Mucosa of descending colon (tissue), 3 donors: ENCODE data around the gene KRTAP15-1. TPM values are rescaled to one million over a fixed set of nuclear protein-coding genes. Genes with fewer than 3 reads are reported as not detected.

Experiments
- ATAC-seq: fragments of 200-7000 bp; cut with Tn5 transposase; one replicate; pipeline ENCODE4 v1.9.1; 2020; ENCODE audit warnings: mild to moderate bottlenecking, moderate library complexity
- DNase-seq, 3 donors: peaks; one replicate each; pipeline ENCODE4 v3.0.0-alpha.2; 2020
- H3K36me3 ChIP-seq: fragments of 200-600 bp; one replicate; pipeline ENCODE4 v1.8.0; 2021; ENCODE audit warnings: low read depth, mild to moderate bottlenecking
- H3K4me1 ChIP-seq: fragments of 200-600 bp; one replicate; pipeline ENCODE4 v1.8.0; 2021; ENCODE audit warnings: low read depth, mild to moderate bottlenecking
- H3K4me3 ChIP-seq: fragments of 200-600 bp; one replicate; pipeline ENCODE4 v1.8.0; 2021; ENCODE audit warnings: mild to moderate bottlenecking
- H3K9me3 ChIP-seq: fragments of 200-600 bp; one replicate; pipeline ENCODE4 v1.8.0; 2021; ENCODE audit warnings: mild to moderate bottlenecking
- intact Hi-C, 2 donors: fragments of 100-400 bp; cut with DNase I in 1 of 2; cut with micrococcal nuclease in 1 of 2; formaldehyde crosslinking; loops; one replicate each; pipeline versions ENCODE4 v1.11.0 to v1.11.1; 2022; cut with DNase I, micrococcal nuclease
- total RNA-seq, 3 donors: library from RNA; stranded (reverse); fragmentation: NEBNext Ultra II Directional in 2 of 3; extraction: Animal tissue kit (Norgen Biotek cat#: 25700) in 2 of 3; gene quantifications; one replicate each; pipeline versions ENCODE4 v1.2.1 to v1.2.4, GENCODE V29; 2021 to 2023
- TF ChIP-seq, protein P1 (sequence below): fragments of 200-600 bp; IDR thresholded peaks from one replicate; pipeline ENCODE4 v1.8.0; 2022; ENCODE audit warnings: antibody characterized with exemption, mild to moderate bottlenecking
- donor health status: DM: no; HTN: no; CAD: no; lungs with moderate emphysema.
- donor health status: DM: no; HTN: no; CAD: no.
- donor health status: DM: no; HTN: yes; CAD: no.

The KRTAP15-1 gene
- total RNA-seq, 3 donors from 2014 or later: not detected

DNA sequence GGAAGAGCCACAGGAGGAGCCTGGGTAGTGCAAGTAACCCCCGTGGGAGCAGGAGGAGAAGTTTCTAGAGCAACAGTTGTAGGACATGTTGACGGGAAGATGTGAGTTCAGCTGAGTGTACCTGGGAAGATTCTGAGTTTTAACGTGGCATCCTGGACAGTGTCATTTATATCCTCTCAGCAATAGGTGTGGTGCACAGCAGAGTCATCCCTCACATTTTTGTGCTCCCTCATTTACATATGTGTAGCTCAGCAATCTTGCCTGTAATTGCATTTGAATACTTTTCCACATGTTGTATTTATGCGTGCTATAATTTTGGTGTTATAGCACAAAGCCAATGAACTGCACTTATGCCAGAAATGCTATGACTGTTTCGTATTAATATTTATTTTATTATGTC is 14.2 kb upstream of the KRTAP15-1 start, which contains the start of gene KRTAP13-3:
Gene KRTAP13-3 (minus strand): TSS at position 101 of the 400 bp plus-strand sequence. CDS start 14 bp downstream, at position 87.
- Histone ChIP-seq H3K9me3 (no peaks in the 10 kb centered on the region), H3K4me1 (no peaks in the 10 kb centered on the region), H3K4me3 (no peak within 1 kb of the TSS), H3K36me3 (no peaks in the 10 kb centered on the region)
- DNase-seq (no peak), ATAC-seq (no peak)
- intact Hi-C loops: no loop called here
- TF ChIP-seq, protein P1, sequence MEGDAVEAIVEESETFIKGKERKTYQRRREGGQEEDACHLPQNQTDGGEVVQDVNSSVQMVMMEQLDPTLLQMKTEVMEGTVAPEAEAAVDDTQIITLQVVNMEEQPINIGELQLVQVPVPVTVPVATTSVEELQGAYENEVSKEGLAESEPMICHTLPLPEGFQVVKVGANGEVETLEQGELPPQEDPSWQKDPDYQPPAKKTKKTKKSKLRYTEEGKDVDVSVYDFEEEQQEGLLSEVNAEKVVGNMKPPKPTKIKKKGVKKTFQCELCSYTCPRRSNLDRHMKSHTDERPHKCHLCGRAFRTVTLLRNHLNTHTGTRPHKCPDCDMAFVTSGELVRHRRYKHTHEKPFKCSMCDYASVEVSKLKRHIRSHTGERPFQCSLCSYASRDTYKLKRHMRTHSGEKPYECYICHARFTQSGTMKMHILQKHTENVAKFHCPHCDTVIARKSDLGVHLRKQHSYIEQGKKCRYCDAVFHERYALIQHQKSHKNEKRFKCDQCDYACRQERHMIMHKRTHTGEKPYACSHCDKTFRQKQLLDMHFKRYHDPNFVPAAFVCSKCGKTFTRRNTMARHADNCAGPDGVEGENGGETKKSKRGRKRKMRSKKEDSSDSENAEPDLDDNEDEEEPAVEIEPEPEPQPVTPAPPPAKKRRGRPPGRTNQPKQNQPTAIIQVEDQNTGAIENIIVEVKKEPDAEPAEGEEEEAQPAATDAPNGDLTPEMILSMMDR: no peak

DNA sequence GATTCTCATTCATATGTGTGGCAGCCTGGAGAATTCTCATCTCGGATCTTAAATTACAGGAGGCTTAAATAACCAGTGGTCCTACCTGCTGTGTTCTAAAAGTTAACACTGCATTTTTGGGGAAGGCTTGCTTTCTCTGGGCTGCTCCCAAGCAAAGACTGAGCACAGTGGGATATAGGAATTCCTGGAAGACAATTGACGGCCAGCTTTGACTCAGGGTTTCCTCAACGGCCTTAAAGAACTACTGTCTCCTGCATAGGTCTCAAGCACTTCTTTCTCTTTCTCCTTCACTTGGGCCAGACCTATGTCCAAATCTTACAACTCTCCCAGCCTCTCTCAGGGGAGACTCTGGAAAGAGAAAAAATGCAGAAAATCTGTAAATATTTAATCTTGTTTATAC is 13.3 kb upstream of the KRTAP15-1 start:
- ATAC-seq (no peak), DNase-seq (no peak)
- Histone ChIP-seq H3K4me1 (no peaks in the 10 kb centered on the region), H3K4me3 (no peak overlapping the region), H3K36me3 (no peaks in the 10 kb centered on the region), H3K9me3 (no peaks in the 10 kb centered on the region)
- TF ChIP-seq, protein P1: no peak
- intact Hi-C loops: no loop called here

DNA sequence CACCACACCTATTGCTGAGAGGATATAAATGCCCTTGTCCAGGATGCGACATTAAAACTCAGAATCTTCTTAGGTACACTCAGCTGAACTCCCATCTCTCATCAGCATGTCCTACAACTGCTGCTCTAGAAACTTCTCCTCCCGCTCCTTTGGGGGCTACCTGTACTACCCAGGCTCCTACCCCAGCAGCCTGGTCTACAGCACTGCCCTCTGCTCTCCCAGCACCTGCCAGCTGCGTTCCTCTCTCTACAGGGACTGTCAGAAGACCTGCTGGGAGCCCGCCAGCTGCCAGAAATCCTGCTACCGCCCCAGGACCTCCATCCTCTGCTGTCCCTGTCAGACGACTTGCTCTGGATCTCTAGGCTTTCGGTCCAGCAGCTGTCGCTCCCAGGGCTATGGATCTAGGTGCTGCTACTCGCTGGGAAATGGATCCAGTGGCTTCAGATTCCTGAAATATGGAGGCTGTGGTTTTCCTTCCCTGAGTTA is 9.9 kb upstream of the KRTAP15-1 start, which contains the start of gene KRTAP13-4:
Gene KRTAP13-4 (plus strand): TSS at position 51 of the 486 bp plus-strand sequence. CDS start 56 bp downstream, at position 107.
- DNase-seq (no peak), ATAC-seq (no peak)
- Histone ChIP-seq H3K36me3 (no peaks in the 10 kb centered on the region), H3K4me3 (no peak within 1 kb of the TSS), H3K9me3 (no peaks in the 10 kb centered on the region), H3K4me1 (no peaks in the 10 kb centered on the region)
- intact Hi-C loops: no loop called here
- TF ChIP-seq, protein P1: no peak

DNA sequence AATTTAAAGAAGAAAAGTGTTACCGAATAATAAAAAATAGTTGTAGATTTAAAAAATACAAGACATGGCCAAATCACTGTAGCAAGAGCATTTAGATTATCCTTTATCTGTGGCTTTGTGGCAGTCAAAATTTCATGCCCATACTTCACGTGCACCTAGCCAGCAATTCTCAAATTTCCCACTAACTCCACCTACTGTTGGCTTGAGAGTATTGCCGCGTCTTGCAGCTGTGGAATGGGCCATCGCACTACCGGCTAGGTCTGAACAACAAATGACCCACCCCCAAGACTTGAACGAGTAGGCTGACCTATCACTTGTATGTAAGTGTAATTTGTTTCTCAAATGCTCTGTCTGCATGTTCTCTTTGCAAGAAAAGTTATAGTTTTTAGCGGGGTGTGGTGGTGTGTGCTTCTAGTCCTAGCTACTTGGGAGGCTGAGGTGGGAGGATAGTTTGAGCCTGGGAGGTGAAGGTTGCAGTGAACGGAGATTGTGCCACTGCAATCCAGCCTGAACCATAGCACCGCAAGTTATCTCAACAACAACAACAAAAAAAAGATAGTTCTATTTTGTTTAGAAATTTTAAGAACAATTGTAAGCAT is 5.9 kb upstream of the KRTAP15-1 start:
- intact Hi-C loops: no loop called here
- ATAC-seq: peak; percentile 67
- no peaks in the 10 kb centered on the region for H3K4me1 ChIP-seq
- DNase-seq: peak in 1 of 3 donors; percentile 18
- H3K36me3 ChIP-seq: no peaks in the 10 kb centered on the region
- TF ChIP-seq, protein P1: peak; percentile 34
- no peaks in the 10 kb centered on the region for H3K9me3 ChIP-seq
- H3K4me3 ChIP-seq: no peak overlapping the region

DNA sequence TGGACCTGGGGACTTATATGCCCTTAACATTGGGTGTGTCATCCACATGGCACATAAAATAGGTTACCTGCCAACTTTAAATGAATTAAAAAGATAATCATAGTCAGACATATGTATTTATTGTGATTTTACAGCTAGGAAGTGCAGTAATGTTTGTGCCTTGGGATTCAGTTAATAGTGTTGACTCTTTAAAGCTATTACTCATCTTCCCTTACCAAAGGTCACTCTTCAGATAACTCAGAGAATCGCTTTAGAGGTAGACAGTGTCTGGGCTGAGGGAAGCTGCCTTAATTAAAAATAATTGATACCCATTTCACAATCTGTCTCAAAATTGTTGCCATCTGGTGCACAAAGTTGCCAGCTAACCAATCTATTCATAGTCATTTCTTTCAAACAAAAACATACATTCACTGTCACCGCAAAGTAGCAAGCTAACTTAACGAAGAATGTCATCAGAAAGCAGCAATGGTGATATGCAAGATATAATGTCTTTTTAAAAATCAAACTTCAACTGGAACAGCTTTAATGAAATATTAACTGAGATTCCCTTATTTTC is 3.0 kb upstream of the KRTAP15-1 start:
- ATAC-seq (no peak), DNase-seq (no peak)
- Histone ChIP-seq H3K4me1 (no peaks in the 10 kb centered on the region), H3K9me3 (no peaks in the 10 kb centered on the region), H3K36me3 (no peaks in the 10 kb centered on the region), H3K4me3 (no peak overlapping the region)
- intact Hi-C loops: no loop called here
- TF ChIP-seq, protein P1: no peak
